K562 (cell line): ENCODE measurements around the gene WNT3. TPM values are rescaled to one million over a fixed set of nuclear protein-coding genes. Genes with fewer than 3 reads are reported as not detected.

Experiments
- ARID1B ChIP-seq: fragments of 450-650 bp; IDR thresholded peaks from 2 replicates; pipeline ENCODE4 v1.6.1; 2016; ENCODE audit warnings: antibody characterized with exemption, mild to moderate bottlenecking, inconsistent platforms
- CHD7 ChIP-seq: fragments of 200-600 bp; sonication (generic); IDR thresholded peaks from one replicate; pipeline ENCODE4 v1.6.1; 2012; ENCODE audit warnings: mild to moderate bottlenecking, low read depth, low read length, inconsistent platforms
- CTCFL ChIP-seq: IDR thresholded peaks from 2 replicates; pipeline ENCODE4 v1.6.1; 2011; ENCODE audit warnings: borderline replicate concordance, low read depth, mild to moderate bottlenecking, moderate library complexity, low read length; ENCODE audit not compliant: insufficient read depth, poor library complexity, severe bottlenecking
- FOXP4 ChIP-seq: sonication (generic); formaldehyde crosslinking; IDR thresholded peaks from 2 replicates; pipeline ENCODE4 v1.8.0; 2022; ENCODE audit warnings: mild to moderate bottlenecking, missing genetic modification reagents, borderline replicate concordance
- GATA2 ChIP-seq: sonication (generic); formaldehyde crosslinking; IDR thresholded peaks from 2 replicates; pipeline ENCODE4 v1.4.0; 2020; ENCODE audit warnings: mild to moderate bottlenecking, missing genetic modification reagents
- MECOM ChIP-seq: fragments of 250-450 bp; sonication (Bioruptor Pico); IDR thresholded peaks from 2 replicates; pipeline ENCODE4 v1.8.0; 2022; ENCODE audit warnings: inconsistent platforms
- NKRF ChIP-seq: fragments of 450-650 bp; IDR thresholded peaks from 2 replicates; pipeline ENCODE4 v1.6.1; 2016; ENCODE audit warnings: borderline replicate concordance
- TEAD1 ChIP-seq, 2 experiments: fragments of 450-650 bp in 1 of 2; sonication (generic) in 1 of 2; formaldehyde crosslinking; IDR thresholded peaks; 2 replicates each; pipeline versions ENCODE4 v1.4.0 to v1.8.0; 2020 to 2022; ENCODE audit warnings: mild to moderate bottlenecking in 2 of 2, missing genetic modification reagents in 1 of 2
- polyA plus RNA-seq, 8 experiments: library from polyadenylated mRNA; depleted of rRNA in 4 of 8; stranded (reverse) in 5 of 8; unstranded in 3 of 8; fragments of >200 nt; fragmentation: Nextera tagmentation in 2 of 8; fragmentation: Illumina TruSeq in 1 of 8; extraction: Ambion mirVana in 2 of 8; extraction: Trizol in 1 of 8; gene quantifications; 2 replicates each; pipeline versions ENCODE4 v1.2.1 to v1.2.3, GENCODE V29; 2011 to 2014; ENCODE audit warnings: inconsistent platforms in 1 of 8, missing spikeins in 1 of 8
- total RNA-seq, 7 experiments: library from RNA; depleted of rRNA in 6 of 7; stranded (reverse); fragments of >200 nt in 6 of 7; fragmentation: Illumina TruSeq in 2 of 7; extraction: Trizol in 2 of 7; gene quantifications; 2 replicates each; pipeline versions ENCODE4 v1.2.1 to v1.2.3, GENCODE V29; 2011 to 2021; ENCODE audit warnings: low replicate concordance in 1 of 7

The WNT3 gene
- total and polyA plus RNA-seq, 9 of the 15 experiments (the other 6 are each of a cell fraction or from before 2014, with no cell fraction given), result 1.5 to 6.1 (median 3.3) TPM

- TF ChIP-seq CTCFL (peak; percentile 71), ARID1B (no peak), FOXP4 (no peak), MECOM (CRISPR knock-in tag) (no peak), CHD7 (no peak), TEAD1 (CRISPR knock-in tag; IDR thresholded peaks at IDR 0.05) (peak in 1 of 2 experiments; percentile 59; a peak in 1 of 4 replicates), NKRF (no peak), GATA2 (no peak)
These were observed 23.3 kb upstream of the WNT3 start (continued) for GRCh38 chr17:46841561-46842379.
